ENCODE measurements around the gene MCM3AP.

DNA sequence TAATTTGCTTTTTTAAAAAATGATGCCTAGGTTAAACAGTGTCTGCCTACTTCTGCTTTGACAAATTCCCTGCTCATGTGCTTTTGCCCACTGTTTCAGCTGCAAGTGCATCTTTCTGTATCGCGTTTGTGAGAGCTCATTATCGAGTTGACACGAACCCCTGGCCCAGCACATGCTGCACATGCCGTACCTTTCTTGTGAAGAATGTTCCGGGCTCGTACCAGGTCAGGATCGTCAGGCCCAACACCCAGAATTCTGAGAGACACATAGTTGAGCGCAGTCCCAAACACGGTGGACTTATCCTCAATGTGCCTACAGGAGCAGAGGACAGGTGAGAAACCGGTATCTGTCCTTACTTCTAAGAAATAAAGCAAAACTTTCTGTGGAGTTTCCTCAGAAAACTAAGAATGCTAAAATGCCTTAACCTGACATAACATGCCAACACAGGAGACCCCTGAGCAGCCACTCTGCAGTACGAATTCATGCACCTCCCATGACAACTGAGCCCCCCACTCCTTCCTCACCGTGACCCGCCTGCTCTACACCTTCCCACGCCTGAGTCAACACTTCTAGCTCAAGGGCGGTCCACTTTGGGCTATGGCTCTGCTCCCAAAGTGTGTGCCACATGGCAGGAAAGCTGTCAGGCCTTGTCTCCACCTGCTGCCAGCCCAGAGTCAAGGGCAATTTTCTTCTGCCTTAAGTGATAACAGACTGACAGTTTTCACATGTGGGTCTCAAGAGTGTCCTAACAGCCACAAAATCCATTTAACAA, 63.6 kb downstream of the MCM3AP start:
- TF ChIP-seq, protein P1, sequence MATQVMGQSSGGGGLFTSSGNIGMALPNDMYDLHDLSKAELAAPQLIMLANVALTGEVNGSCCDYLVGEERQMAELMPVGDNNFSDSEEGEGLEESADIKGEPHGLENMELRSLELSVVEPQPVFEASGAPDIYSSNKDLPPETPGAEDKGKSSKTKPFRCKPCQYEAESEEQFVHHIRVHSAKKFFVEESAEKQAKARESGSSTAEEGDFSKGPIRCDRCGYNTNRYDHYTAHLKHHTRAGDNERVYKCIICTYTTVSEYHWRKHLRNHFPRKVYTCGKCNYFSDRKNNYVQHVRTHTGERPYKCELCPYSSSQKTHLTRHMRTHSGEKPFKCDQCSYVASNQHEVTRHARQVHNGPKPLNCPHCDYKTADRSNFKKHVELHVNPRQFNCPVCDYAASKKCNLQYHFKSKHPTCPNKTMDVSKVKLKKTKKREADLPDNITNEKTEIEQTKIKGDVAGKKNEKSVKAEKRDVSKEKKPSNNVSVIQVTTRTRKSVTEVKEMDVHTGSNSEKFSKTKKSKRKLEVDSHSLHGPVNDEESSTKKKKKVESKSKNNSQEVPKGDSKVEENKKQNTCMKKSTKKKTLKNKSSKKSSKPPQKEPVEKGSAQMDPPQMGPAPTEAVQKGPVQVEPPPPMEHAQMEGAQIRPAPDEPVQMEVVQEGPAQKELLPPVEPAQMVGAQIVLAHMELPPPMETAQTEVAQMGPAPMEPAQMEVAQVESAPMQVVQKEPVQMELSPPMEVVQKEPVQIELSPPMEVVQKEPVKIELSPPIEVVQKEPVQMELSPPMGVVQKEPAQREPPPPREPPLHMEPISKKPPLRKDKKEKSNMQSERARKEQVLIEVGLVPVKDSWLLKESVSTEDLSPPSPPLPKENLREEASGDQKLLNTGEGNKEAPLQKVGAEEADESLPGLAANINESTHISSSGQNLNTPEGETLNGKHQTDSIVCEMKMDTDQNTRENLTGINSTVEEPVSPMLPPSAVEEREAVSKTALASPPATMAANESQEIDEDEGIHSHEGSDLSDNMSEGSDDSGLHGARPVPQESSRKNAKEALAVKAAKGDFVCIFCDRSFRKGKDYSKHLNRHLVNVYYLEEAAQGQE (IDR thresholded peaks at IDR 0.05; ENCODE audit: low read depth), result no peak
- TF ChIP-seq TAF1 (IDR thresholded peaks at IDR 0.05; ENCODE audit: low read depth) (no peak), EP300 (IDR thresholded peaks at IDR 0.05; ENCODE audit: borderline replicate concordance) (no peak), FOXM1 (IDR thresholded peaks at IDR 0.05; ENCODE audit: borderline replicate concordance, low read depth) (no peak), YY1 (IDR thresholded peaks at IDR 0.05; ENCODE audit: low read depth) (no peak), TCF12 (IDR thresholded peaks at IDR 0.05; ENCODE audit: low read depth) (no peak), CEBPB (IDR thresholded peaks at IDR 0.05) (no peak)
- TF ChIP-seq, protein P2, sequence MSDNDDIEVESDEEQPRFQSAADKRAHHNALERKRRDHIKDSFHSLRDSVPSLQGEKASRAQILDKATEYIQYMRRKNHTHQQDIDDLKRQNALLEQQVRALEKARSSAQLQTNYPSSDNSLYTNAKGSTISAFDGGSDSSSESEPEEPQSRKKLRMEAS (IDR thresholded peaks at IDR 0.05), result no peak

All from Ishikawa (cell line).